ENCODE measurements around the gene FYTTD1. TPM values are rescaled to one million over a fixed set of nuclear protein-coding genes. Genes with fewer than 3 reads are reported as not detected.

FYTTD1 gene
- total RNA-seq, 1 experiment from 2014 or later, result 45.9 TPM

GRCh38 chr3:197796087-197796486 is 46.4 kb downstream of the FYTTD1 start:
- CTCF ChIA-PET, result interaction anchor here (1.0 to 1.6 kb wide), 2 partner anchors 12 to 82 kb away, joined by 4 to 7 read pairs; no protein-coding TSS in a partner anchor
- intact Hi-C loops (cut with micrococcal nuclease), result no loop called here
- peaks cover 17% of the 10 kb centered on the region for H3K36me3 Mint-ChIP-seq (ENCODE audit: insufficient read depth, unreplicated experiment)

GRCh38 chr3:197798863-197799262 is 49.2 kb downstream of the FYTTD1 start:
- Mint-ChIP-seq H3K4me3 (ENCODE audit: unreplicated experiment) (no peak overlapping the region), H3K9me3 (ENCODE audit: unreplicated experiment) (no peaks in the 10 kb centered on the region), H3K4me1 (ENCODE audit: insufficient read depth, unreplicated experiment) (peaks cover 45% of the 10 kb centered on the region), H3K27me3 (ENCODE audit: insufficient read depth, unreplicated experiment) (no peaks in the 10 kb centered on the region), H3K36me3 (ENCODE audit: insufficient read depth, unreplicated experiment) (peaks cover 7% of the 10 kb centered on the region), H3K27ac (ENCODE audit: low read depth, unreplicated experiment) (no peak overlapping the region)
- intact Hi-C loops (cut with micrococcal nuclease), result no loop called here
- ChIA-PET CTCF (no interaction called here), POLR2A (interaction anchor here (0.6 kb wide), 1 partner anchor 33 kb away, joined by 3 read pairs; no protein-coding TSS in a partner anchor)
- no peak for TF ChIP-seq CTCF (IDR thresholded peaks at IDR 0.05; ENCODE audit: unreplicated experiment)
- no peak for DNase-seq (ENCODE audit: unreplicated experiment)
- no TSS peak for BruUV-seq (replicated peaks)

More at GRCh38 chr3:197796087-197796486, 46.4 kb downstream of the FYTTD1 start:
- Mint-ChIP-seq H3K4me3 (ENCODE audit: unreplicated experiment) (no peak overlapping the region), H3K27ac (ENCODE audit: low read depth, unreplicated experiment) (peak overlapping the region; percentile 90), H3K4me1 (ENCODE audit: insufficient read depth, unreplicated experiment) (peaks cover 28% of the 10 kb centered on the region), H3K27me3 (ENCODE audit: insufficient read depth, unreplicated experiment) (no peaks in the 10 kb centered on the region), H3K9me3 (ENCODE audit: unreplicated experiment) (no peaks in the 10 kb centered on the region)
- no TSS peak for BruUV-seq (replicated peaks)
- POLR2A ChIA-PET, result interaction anchor here (0.6 to 6.0 kb wide), 8 partner anchors 11 to 1156 kb away, joined by 3 to 55 read pairs (median 4); partner anchors contain the start of genes FYTTD1, NRROS and RPL35A
- DNase-seq (ENCODE audit: unreplicated experiment), result no peak
- no peak for TF ChIP-seq CTCF (IDR thresholded peaks at IDR 0.05; ENCODE audit: unreplicated experiment)

- BruUV-seq (replicated peaks), result no TSS peak
- no peaks in the 10 kb centered on the region for H3K9me3 Mint-ChIP-seq (ENCODE audit: unreplicated experiment)
- peaks cover 33% of the 10 kb centered on the region for H3K4me1 Mint-ChIP-seq (ENCODE audit: insufficient read depth, unreplicated experiment)
- TF ChIP-seq CTCF (IDR thresholded peaks at IDR 0.05; ENCODE audit: unreplicated experiment), result no peak
- H3K4me3 Mint-ChIP-seq (ENCODE audit: unreplicated experiment), result no peak overlapping the region
- H3K27me3 Mint-ChIP-seq (ENCODE audit: insufficient read depth, unreplicated experiment), result no peaks in the 10 kb centered on the region
- H3K36me3 Mint-ChIP-seq (ENCODE audit: insufficient read depth, unreplicated experiment), result peaks cover 7% of the 10 kb centered on the region
- H3K27ac Mint-ChIP-seq (ENCODE audit: low read depth, unreplicated experiment), result no peak overlapping the region
- intact Hi-C loops (cut with micrococcal nuclease), result no loop called here
- no peak for DNase-seq (ENCODE audit: unreplicated experiment)
- CTCF ChIA-PET, result interaction anchor here (0.6 to 1.4 kb wide), 2 partner anchors 12 to 321 kb away, joined by 4 to 7 read pairs; no protein-coding TSS in a partner anchor
- POLR2A ChIA-PET, result interaction anchor here (0.6 to 1.3 kb wide), 3 partner anchors 9 to 149 kb away, joined by 3 to 4 read pairs (median 3); partner anchors contain the start of genes LRCH3 and RPL35A
These were observed 50.7 kb downstream of the FYTTD1 start for GRCh38 chr3:197800379-197800778.

- CTCF ChIA-PET, result interaction anchor here (0.7 to 1.2 kb wide), 4 partner anchors 17 to 34 kb away, joined by 3 read pairs; no protein-coding TSS in a partner anchor
- Mint-ChIP-seq H3K4me1 (ENCODE audit: insufficient read depth, unreplicated experiment) (peaks cover 23% of the 10 kb centered on the region), H3K4me3 (ENCODE audit: unreplicated experiment) (no peak overlapping the region), H3K36me3 (ENCODE audit: insufficient read depth, unreplicated experiment) (peaks cover 16% of the 10 kb centered on the region), H3K9me3 (ENCODE audit: unreplicated experiment) (no peaks in the 10 kb centered on the region), H3K27me3 (ENCODE audit: insufficient read depth, unreplicated experiment) (no peaks in the 10 kb centered on the region), H3K27ac (ENCODE audit: low read depth, unreplicated experiment) (peak overlapping the region; percentile 7)
- POLR2A ChIA-PET, result interaction anchor here (0.6 to 1.0 kb wide), 2 partner anchors 52 to 66 kb away, joined by 3 read pairs; partner anchors contain the start of gene FYTTD1
- peak; percentile 57 for DNase-seq (ENCODE audit: unreplicated experiment)
- intact Hi-C loops (cut with micrococcal nuclease), result loop anchor here (2.0 kb wide), 1 partner anchor 65 kb away; the partner anchor contains the start of gene RUBCN
- no TSS peak for BruUV-seq (replicated peaks)
- TF ChIP-seq CTCF (IDR thresholded peaks at IDR 0.05; ENCODE audit: unreplicated experiment), result peak; percentile 24
These were observed 52.5 kb downstream of the FYTTD1 start for GRCh38 chr3:197801891-197802778.
